Daoy (cell line): ENCODE results near the gene REST. TPM values are rescaled to one million over a fixed set of nuclear protein-coding genes. Genes with fewer than 3 reads are reported as not detected.
"Not testable (repeated sequence)": the region's sequence is repeated elsewhere in the genome, so short reads cannot be mapped to it uniquely, and the experiment has no call there.

Experiments
- DNase-seq: peaks from one replicate; pipeline ENCODE4 v3.0.0-alpha.2; 2015; ENCODE audit warnings: low read depth
- total RNA-seq: library from RNA; depleted of rRNA; stranded (reverse); fragments of >200 nt; shearing (Covaris generic); gene quantifications from 2 replicates; pipeline ENCODE4 v1.2.3, GENCODE V29; 2014

Gene REST
- total RNA-seq, 1 experiment from 2014 or later: 13.1 TPM

DNA sequence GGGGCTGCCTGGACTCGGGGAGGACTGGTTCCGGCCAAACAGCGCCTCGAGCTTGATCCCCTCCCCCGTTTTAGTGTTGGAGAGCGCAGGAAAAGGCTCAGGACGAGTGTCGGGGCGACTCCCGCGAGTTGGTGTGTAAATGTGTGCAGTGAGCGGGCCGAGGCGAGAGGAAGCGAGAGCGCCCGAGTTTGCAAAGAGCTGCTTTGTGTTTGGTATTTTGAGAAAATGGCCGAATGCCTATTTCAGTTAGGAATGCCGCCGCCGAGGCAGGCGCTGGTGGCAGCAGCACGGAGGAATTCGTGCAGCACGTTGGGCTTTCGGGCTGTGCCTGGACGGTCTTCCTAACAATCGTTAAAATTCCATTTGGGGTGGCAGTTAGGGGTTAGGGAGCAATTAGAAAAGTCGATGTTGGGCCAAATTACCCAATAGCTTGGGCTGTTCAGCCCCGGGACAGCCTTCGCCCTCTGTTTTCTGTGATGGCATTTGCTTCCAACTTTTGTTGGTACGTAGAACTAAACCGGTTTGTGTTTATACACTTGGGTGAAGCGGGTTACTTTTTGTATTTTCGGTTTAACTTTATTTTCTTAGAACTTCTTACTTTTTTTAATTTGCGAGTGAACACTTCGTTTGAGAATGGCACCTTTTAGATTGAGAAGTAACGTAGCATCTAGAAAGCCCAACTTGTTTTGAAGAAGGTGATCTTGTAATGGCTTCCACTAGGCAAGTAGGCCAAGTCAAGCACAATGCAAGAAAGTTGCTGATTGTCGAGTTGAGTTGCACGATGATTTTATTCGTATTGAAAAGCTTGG is 1.6 kb downstream of the REST start:
- peak; percentile 26 for DNase-seq

- DNase-seq: no peak
Observed at GRCh38 chr4:56910172-56910967, 2.7 kb downstream of the REST start.

- no peak for DNase-seq
Observed at GRCh38 chr4:56914336-56914735, 6.6 kb downstream of the REST start.

DNA sequence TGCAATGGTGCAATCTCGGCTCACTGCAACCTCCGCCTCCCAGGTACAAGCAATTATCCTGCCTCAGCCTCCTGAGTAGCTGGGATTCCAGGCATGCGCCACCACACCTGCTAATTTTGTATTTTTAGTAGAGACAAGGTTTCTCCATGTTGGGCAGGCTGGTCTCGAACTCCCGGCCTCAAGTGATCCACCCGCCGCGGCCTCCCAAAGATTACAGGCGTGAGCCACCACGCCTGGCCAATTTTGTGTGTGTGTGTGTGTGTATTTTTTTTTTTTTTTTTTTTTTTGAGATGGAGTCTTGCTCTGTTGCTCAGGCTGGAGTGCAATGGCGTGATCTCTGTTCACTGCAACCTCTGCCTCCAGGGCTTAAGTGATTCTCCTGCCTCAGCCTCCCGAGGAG is 7.3 kb downstream of the REST start:
- not testable (repeated sequence) for DNase-seq

DNA sequence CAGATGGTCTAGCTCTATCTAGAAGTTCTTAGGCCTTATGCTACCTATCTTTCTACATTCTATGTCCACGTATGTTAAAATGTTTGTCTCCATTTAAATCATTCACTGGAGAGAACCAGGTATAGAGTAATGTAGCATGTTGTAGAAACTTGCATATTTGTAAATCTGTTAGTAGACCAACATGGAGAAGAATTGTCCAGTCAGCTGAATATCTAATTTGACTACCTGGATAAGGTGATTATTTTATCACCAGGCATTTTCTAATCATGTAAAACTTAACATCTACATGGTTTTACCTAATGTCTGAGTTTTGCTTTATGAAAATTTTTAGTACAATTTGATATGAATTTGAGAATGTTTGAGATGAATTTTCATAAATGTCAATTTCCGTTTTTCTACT is 19.5 kb downstream of the REST start:
- DNase-seq: no peak

DNA sequence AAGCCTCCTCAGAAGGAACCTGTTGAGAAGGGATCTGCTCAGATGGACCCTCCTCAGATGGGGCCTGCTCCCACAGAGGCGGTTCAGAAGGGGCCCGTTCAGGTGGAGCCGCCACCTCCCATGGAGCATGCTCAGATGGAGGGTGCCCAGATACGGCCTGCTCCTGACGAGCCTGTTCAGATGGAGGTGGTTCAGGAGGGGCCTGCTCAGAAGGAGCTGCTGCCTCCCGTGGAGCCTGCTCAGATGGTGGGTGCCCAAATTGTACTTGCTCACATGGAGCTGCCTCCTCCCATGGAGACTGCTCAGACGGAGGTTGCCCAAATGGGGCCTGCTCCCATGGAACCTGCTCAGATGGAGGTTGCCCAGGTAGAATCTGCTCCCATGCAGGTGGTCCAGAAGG is 22.9 kb downstream of the REST start:
- DNase-seq: no peak

DNA sequence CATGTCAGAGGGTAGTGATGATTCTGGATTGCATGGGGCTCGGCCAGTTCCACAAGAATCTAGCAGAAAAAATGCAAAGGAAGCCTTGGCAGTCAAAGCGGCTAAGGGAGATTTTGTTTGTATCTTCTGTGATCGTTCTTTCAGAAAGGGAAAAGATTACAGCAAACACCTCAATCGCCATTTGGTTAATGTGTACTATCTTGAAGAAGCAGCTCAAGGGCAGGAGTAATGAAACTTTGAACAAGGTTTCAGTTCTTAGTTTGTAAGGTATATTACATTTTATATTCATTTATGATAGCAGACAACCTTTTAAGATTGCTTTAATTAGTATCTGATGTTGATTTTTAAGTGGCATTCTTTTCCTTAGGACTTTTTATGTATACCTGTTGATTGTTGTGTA is 24.2 kb downstream of the REST start:
- DNase-seq: no peak

GRCh38 chr4:56937262-56937661 is 29.6 kb downstream of the REST start:
- DNase-seq: peak; percentile 70

DNA sequence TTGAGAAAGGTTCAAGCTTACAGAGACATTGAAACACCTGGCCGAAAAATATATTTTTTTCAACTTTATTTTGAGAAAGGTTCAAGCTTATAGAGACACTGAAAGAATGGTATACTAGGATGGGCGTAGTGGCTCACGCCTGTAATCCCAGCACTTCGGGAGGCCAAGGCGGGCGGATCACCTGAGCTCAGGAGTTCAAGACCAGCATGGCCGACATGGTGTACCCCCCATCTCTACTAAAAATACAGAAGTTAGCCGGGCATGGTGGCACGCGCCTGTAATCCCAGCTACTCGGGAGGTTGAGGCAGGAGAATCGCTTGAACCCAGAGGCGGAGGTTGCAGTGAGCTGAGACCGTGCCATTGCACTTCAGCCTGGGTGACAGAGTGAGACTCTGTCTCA is 32.1 kb downstream of the REST start:
- not testable (repeated sequence) for DNase-seq

- no peak for DNase-seq
Observed at GRCh38 chr4:56940403-56940802, 32.7 kb downstream of the REST start.

GRCh38 chr4:56940971-56941370 is 33.3 kb downstream of the REST start:
- no peak for DNase-seq

DNA sequence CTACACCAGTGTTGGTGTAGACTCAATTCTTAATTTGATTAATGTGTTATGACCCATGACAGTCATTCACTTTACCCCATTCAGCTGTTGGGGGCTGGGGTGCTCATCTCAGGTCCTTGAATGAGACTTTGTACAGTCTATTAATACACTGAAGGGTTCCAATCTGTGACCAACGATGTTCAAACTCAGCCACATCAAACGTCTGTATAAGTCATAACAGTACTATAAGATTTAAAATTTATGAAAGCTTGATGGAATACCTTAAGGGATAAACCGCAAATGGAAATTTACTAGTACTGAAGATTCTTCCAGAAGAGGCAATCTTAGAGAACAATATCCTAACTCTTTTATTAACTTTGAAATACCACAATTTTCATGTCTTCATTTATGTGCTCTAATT is 33.7 kb downstream of the REST start:
- no peak for DNase-seq

DNA sequence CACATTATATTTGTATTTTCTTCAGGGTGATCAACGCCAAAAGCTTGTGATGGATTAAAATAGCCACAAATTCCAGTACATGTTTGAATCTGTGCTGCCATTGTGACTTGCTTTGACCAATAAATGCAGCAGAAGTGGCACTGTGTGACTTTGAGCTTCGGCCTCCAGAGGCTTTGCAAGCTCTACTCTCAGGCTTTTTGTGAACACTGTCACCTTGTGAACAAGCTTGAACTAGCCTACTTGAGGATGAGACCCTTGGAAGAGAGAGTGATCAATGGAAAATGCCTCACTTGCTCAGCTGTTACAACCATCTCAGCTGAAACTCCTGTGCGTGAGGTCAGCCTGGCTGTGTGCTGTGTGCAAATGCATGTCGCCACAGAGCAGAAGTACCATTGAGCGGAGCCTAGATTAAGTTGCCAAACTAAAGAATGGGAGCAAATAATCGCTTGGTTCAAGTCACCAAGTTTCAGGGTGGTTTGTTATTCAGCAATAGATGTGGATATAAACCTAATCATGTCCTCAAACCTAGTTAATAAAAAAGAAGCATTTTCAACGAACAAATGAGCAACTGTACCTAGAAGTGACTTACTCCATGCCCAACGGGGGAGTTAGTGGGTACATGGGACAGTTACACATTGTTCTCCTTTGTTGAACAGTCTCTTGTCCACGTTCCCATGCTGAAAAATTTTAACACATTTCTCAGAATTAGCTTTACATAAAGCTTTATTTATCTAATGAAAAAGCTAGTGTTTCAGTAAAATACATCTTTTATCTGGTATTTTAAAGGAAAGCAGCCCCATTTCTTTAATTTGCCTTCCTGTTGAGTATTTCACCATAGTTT is 46.2 kb downstream of the REST start:
- no peak for DNase-seq

- peak; percentile 84 for DNase-seq
Observed at GRCh38 chr4:56958111-56958517, 50.4 kb downstream of the REST start.

DNA sequence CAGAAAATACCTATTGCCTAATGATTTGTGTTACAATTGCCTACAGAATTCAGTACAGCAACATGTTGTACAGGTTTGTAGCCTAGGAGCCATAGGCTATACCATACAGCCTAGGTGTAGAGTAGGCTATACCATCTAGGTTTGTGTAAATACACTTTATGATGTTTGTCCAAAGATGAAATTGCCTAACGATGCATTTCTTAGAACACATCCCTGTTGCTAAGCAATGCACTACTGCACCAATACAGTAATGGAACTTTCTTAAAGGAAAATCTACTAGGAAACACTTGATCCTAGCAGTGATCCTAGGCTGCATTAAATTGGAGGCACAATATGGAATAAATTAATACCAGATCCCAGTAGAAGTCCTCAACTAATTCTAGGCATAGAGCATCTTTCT is 51.4 kb downstream of the REST start:
- DNase-seq: no peak

DNA sequence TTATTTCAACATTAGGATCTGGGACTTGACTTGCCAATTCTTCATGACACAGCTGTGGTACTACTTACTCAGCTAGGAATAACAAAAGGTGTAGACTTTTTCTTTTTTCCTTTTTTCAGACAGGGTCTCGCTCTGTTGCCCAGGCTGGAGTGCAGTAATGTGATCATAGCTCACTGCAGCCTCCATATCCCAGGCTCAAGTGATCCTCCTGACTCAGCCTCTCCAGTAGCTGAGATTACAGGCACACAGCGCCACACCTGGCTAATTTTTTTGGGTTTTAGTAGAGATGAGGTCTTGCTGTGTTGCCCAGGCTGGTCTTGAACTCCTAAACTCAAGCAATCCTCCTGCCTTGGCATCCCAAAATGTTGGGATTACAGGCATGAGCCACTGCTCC is 53.4 kb downstream of the REST start:
- DNase-seq: no peak

DNA sequence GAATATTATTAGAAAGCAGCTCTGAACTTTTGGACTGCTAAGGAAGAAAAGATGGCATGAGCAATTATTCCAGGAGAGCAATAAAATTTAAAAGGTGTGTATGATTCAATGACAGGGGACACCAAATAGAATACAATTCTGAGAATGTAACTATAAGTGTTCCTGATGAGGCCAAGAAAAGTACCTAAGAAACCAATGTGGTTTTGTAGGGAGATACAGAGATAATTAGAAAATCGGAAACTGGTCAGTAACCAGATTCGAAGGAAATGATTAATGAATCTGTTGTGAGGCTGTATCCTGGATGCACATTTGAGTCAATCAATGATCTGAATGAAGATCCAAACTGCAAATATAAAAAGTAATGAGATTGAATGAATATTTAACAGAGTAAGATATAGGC is 63.7 kb downstream of the REST start:
- DNase-seq: no peak

DNA sequence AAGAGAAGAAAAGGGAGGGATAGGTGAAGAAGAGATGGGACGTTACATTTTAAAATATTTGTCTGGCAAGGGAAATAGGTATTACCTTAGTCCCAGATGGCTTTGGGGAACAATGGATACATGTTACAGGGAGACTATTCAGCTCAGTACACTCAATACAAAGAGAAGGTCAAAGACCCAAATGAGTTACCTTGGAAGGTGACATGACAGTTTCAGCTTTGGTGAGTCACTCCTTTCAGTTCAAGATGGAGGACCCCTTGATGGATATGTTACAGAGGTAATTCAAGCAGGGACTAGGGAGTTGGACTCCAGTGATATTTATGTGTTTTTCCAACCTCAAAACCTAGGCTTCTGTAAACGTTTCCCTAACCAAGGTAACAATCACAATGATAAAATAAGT is 64.7 kb downstream of the REST start:
- no peak for DNase-seq

DNA sequence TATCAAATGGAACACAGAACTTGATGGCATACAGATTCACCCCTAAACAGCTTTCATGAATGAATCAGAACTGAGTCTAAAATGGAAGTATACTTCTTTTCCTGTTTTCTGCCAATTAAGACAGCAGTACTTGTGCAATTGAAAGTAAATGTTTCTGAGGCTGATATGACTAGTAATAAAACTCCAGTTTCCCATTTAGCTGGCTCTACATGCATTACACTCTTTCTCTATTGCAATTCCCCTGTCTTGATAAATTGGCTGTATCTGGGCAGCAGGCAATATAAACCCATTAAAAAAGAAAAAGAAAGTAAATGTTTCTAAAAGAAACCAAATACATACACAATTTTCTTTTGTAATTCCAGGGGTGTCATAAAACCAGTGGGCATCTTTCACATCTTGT is 65.1 kb downstream of the REST start:
- no peak for DNase-seq

GRCh38 chr4:56973336-56973735 is 65.6 kb downstream of the REST start:
- DNase-seq: no peak

DNA sequence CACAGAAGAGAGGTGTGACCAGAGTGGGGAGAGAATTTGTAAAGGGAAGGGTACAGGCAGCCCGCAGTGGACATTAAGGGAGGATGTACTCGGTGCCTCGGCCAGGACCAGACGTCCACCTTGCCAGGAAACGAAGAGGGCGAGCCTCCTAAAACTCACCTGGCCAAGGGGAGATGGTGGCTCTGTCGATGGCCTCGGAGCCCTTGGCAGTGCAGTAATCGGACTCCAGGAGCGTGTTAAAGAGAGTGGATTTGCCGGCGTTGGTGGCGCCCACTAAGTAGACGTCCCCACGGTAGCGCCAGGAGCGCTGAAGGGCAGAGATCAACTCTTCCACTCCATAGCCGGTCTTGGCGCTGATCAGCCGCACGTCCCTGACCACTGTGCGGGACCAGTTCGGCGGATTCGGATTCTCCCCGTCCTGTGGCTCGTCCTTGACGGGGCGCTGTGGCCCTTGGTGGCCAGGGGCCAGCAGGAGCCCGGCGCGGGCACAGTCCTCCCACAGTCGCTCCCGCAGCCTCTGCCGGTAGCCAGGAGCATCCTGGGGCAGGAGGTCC is 68.7 kb downstream of the REST start:
- DNase-seq: no peak

GRCh38 chr4:56976837-56977320 is 69.2 kb downstream of the REST start:
- DNase-seq: peak; percentile 5
